PFSK-1 (cell line): ENCODE results near the gene GPR87.

ENCODE experiments used
- FOXP2 ChIP-seq: optimal IDR thresholded peaks from 2 replicates; pipeline ENCODE3; 2011; ENCODE audit warnings: borderline replicate concordance, control low read depth, inconsistent platforms; ENCODE audit not compliant: insufficient read depth; ENCODE audit errors: extremely low read length, extremely low read depth
- POLR2AphosphoS5 ChIP-seq: IDR thresholded peaks from 2 replicates; pipeline ENCODE4 v1.6.1; 2012; ENCODE audit warnings: low read depth, mild to moderate bottlenecking, control low read depth, low read length, moderate library complexity
- SIN3A ChIP-seq: IDR thresholded peaks from 2 replicates; pipeline ENCODE4 v1.6.1; 2012; ENCODE audit warnings: mild to moderate bottlenecking, low read length, moderate library complexity, borderline replicate concordance; ENCODE audit not compliant: insufficient read depth
- TAF1 ChIP-seq: IDR thresholded peaks from 2 replicates; pipeline ENCODE4 v1.6.1; 2012; ENCODE audit warnings: low read length, control low read depth, borderline replicate concordance; ENCODE audit not compliant: insufficient read depth
- TF ChIP-seq, protein P1 (sequence below), 2 experiments: IDR thresholded peaks; 2 replicates each; pipeline versions ENCODE4 v1.6.1 to v1.8.0; 2011 to 2012; ENCODE audit warnings: low read depth in 2 of 2, low read length in 2 of 2, control low read depth in 1 of 2, inconsistent platforms in 1 of 2, mild to moderate bottlenecking in 1 of 2, moderate library complexity in 1 of 2; ENCODE audit not compliant: insufficient read depth in 1 of 2

GPR87 gene

DNA sequence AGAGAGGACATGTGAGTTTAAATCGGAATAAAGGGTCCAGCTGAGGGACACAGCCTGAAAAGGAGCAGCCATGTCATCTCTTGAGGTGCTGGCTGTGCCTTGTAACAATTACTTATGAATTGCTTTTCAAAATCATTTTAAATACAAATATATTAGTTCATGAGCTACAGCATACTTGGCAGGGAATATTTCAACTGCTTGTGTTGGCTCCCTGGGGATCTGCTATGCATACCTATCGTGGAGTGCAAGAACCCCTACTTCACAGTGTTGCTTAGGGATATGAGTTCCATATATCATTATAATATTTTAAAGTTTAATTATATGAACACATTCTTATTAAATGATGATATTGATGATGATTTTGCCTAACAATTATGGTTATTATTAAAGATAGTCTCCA is 19.2 kb downstream of the GPR87 start:
- TF ChIP-seq TAF1: no peak
- no peak for TF ChIP-seq POLR2AphosphoS5
- TF ChIP-seq, protein P1, sequence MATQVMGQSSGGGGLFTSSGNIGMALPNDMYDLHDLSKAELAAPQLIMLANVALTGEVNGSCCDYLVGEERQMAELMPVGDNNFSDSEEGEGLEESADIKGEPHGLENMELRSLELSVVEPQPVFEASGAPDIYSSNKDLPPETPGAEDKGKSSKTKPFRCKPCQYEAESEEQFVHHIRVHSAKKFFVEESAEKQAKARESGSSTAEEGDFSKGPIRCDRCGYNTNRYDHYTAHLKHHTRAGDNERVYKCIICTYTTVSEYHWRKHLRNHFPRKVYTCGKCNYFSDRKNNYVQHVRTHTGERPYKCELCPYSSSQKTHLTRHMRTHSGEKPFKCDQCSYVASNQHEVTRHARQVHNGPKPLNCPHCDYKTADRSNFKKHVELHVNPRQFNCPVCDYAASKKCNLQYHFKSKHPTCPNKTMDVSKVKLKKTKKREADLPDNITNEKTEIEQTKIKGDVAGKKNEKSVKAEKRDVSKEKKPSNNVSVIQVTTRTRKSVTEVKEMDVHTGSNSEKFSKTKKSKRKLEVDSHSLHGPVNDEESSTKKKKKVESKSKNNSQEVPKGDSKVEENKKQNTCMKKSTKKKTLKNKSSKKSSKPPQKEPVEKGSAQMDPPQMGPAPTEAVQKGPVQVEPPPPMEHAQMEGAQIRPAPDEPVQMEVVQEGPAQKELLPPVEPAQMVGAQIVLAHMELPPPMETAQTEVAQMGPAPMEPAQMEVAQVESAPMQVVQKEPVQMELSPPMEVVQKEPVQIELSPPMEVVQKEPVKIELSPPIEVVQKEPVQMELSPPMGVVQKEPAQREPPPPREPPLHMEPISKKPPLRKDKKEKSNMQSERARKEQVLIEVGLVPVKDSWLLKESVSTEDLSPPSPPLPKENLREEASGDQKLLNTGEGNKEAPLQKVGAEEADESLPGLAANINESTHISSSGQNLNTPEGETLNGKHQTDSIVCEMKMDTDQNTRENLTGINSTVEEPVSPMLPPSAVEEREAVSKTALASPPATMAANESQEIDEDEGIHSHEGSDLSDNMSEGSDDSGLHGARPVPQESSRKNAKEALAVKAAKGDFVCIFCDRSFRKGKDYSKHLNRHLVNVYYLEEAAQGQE (IDR thresholded peaks at IDR 0.05; ENCODE audit: insufficient read depth in 1 of 2, low read depth in 2 of 2, low read length in 2 of 2): no peak
- no peak for TF ChIP-seq FOXP2
- TF ChIP-seq SIN3A: no peak

DNA sequence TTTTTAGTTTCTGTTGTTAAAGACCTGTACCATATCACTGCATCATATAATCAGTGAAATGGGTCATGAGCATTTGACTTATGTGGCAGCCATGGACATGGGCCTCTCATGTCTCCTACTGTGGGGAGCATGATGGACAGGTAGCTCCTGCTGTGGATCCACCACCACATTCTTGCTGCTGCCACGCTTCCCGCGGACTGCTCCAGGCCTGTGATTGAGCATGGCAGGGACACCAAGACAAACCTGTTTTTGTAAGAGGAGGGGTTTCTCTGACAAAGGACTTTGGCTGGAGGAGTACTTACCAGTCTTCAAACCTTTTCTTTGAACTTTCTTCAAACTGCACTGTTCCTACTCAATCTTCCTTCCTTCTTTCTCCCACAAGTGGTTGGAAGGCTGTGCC is 20.4 kb downstream of the GPR87 start:
- TF ChIP-seq FOXP2: no peak
- no peak for TF ChIP-seq TAF1
- TF ChIP-seq POLR2AphosphoS5: no peak
- TF ChIP-seq, protein P1 (IDR thresholded peaks at IDR 0.05; ENCODE audit: insufficient read depth in 1 of 2, low read depth in 2 of 2, low read length in 2 of 2): no peak
- no peak for TF ChIP-seq SIN3A

DNA sequence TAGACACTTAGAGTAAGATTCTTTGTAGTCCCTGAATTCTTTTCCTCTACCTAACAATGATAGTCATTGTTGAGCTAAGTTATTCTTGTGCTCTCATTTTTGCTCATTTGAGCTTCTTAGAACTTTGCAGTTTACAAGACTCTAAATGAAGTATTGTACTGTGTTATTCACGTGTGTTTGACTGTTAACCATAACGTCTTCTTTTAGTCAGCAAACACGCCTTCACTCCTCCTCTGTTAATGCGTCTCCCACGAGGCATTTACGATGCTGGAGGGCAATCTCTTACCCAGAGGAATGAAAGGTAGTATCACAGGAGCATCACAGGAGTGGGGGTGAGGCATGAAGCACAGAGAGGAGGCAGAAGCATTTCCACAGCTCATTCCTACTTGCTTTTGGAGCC is 23.5 kb downstream of the GPR87 start:
- no peak for TF ChIP-seq TAF1
- no peak for TF ChIP-seq SIN3A
- TF ChIP-seq, protein P1 (IDR thresholded peaks at IDR 0.05; ENCODE audit: insufficient read depth in 1 of 2, low read depth in 2 of 2, low read length in 2 of 2): no peak
- no peak for TF ChIP-seq POLR2AphosphoS5
- no peak for TF ChIP-seq FOXP2

DNA sequence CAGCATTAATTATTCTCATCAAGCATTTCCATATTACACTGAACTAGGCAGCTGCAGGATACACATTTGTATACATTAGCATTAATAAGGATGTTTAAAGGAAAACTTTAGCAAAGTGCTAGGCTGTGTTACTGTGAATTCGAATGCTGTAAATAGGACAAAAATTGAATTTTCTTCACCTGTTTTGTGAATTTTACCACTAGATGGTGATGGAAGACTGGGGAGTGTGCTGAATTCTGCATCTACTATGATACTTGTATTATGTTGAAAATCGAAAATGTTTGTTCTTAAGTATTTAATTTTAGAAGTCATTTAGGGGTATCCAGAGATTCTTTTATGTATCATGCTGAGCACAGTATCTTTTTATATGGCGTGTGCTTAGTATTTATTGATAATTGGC is 25.9 kb downstream of the GPR87 start:
- no peak for TF ChIP-seq FOXP2

DNA sequence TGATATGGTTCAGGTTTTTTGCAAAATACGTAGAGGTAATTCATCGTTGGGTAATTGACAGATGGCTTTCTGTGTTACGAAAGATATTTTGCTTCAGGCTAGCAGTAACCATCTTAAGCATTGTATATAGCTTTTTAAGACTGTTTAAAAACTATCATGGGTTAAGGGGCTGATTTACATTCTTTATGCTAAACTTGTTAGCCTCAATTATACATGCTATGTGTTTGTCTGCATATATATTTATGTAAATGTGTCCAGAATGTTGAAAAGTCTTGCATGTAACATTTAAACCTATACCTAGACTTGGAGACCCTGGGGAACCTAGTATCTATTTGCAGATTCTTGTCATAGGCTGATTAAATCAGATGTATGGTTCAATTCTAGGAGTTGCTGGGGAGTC is 27.2 kb downstream of the GPR87 start:
- TF ChIP-seq, protein P1 (IDR thresholded peaks at IDR 0.05; ENCODE audit: insufficient read depth in 1 of 2, low read depth in 2 of 2, low read length in 2 of 2): no peak
- TF ChIP-seq FOXP2 (no peak), POLR2AphosphoS5 (no peak), TAF1 (no peak), SIN3A (no peak)
